SK-N-SH (cell line): ENCODE measurements around the gene BCHE.

Source experiments
- CTCF ChIP-seq: fragments of 200-600 bp; sonication (generic); IDR thresholded peaks from 2 replicates; pipeline ENCODE4 v1.6.1; 2017; ENCODE audit warnings: antibody characterized with exemption, mild to moderate bottlenecking, moderate library complexity
- JUND ChIP-seq: IDR thresholded peaks from 2 replicates; pipeline ENCODE4 v1.4.0; 2012
- MAX ChIP-seq: IDR thresholded peaks from 2 replicates; pipeline ENCODE4 v1.4.0; 2012; ENCODE audit warnings: low read depth
- MXI1 ChIP-seq: IDR thresholded peaks from 2 replicates; pipeline ENCODE4 v1.6.1; 2012; ENCODE audit warnings: mild to moderate bottlenecking, low read depth, low read length, improper control_type of control experiment
- TCF12 ChIP-seq: IDR thresholded peaks from 2 replicates; pipeline ENCODE4 v1.4.0; 2012

- no peak for TF ChIP-seq TCF12
- TF ChIP-seq MXI1: no peak
- no peak for TF ChIP-seq CTCF
- no peak for TF ChIP-seq JUND
- TF ChIP-seq MAX: no peak
Measured at GRCh38 chr3:165799026-165799425, 38.2 kb downstream of the BCHE start.
